Epithelial cell of proximal tubule (primary cell): Measurements from ENCODE around the gene MOB4. TPM values are rescaled to one million over a fixed set of nuclear protein-coding genes. Genes with fewer than 3 reads are reported as not detected.

Experiments
- DNase-seq: peaks from one replicate; pipeline ENCODE4 v3.0.0-alpha.2; 2011; ENCODE audit warnings: low read depth
- H3K4me3 ChIP-seq: 2 replicates; pipeline ENCODE4 v1.5.1; 2011; ENCODE audit warnings: low read depth, mild to moderate bottlenecking, low read length
- CTCF ChIP-seq: conservative IDR thresholded peaks from 2 replicates; pipeline ENCODE4 v1.5.1; 2012; ENCODE audit warnings: low read depth, mild to moderate bottlenecking, low read length
- total RNA-seq: library from RNA; depleted of rRNA; stranded (reverse); fragments of >200 nt; gene quantifications from 2 replicates; pipeline ENCODE4 v1.2.3, GENCODE V29; 2015

MOB4 gene
- total RNA-seq, 1 donor from 2014 or later = 36.3 TPM

- no peak for DNase-seq
- no peak for TF ChIP-seq CTCF
- H3K4me3 ChIP-seq = no peak overlapping the region
Observed at GRCh38 chr2:197495433-197496134, 20.3 kb upstream of the MOB4 start.

- no peak overlapping the region for H3K4me3 ChIP-seq
- TF ChIP-seq CTCF = no peak
- no peak for DNase-seq
Observed at GRCh38 chr2:197496695-197497094, 19.2 kb upstream of the MOB4 start.

- peak overlapping the region; percentile 82 for H3K4me3 ChIP-seq
- DNase-seq = no peak
- no peak for TF ChIP-seq CTCF
Observed at GRCh38 chr2:197497326-197497725, 18.5 kb upstream of the MOB4 start.

GRCh38 chr2:197498235-197498936, 17.5 kb upstream of the MOB4 start:
- TF ChIP-seq CTCF = no peak
- DNase-seq = no peak
- H3K4me3 ChIP-seq = peak overlapping the region; percentile 82

- no peak for DNase-seq
- no peak for TF ChIP-seq CTCF
- peak overlapping the region; percentile 82 for H3K4me3 ChIP-seq
Observed at GRCh38 chr2:197498937-197499593, 16.8 kb upstream of the MOB4 start.

GRCh38 chr2:197499594-197500502, 16.0 kb upstream of the MOB4 start, which contains the start of the genes HSPD1 and HSPE1:
Gene HSPD1, minus strand, starts transcription at chr2:197499840. Its CDS starts 992 bp downstream, at chr2:197498848.
Gene HSPE1, plus strand, starts transcription at chr2:197500379. Its CDS starts 58 bp downstream, at chr2:197500437.
- peak; percentile 95 for DNase-seq
- no peak for TF ChIP-seq CTCF

More at GRCh38 chr2:197499594-197500502, 16.0 kb upstream of the MOB4 start, which contains the start of the genes HSPD1 and HSPE1:
- H3K4me3 ChIP-seq = peak within 1 kb of the TSS; percentile 82
